HEK293 (cell line): ENCODE measurements around the gene FLNC.

Source experiments
- BCL11B ChIP-seq: fragments of 450-650 bp; formaldehyde crosslinking; IDR thresholded peaks from 2 replicates; pipeline ENCODE4 v1.5.1; 2016; ENCODE audit warnings: low read depth, missing biosample characterization, missing genetic modification characterization
- KLF1 ChIP-seq: fragments of 450-650 bp; formaldehyde crosslinking; IDR thresholded peaks from 2 replicates; pipeline ENCODE4 v1.5.1; 2016; ENCODE audit warnings: missing biosample characterization, missing genetic modification characterization
- KLF16 ChIP-seq: fragments of 450-650 bp; formaldehyde crosslinking; IDR thresholded peaks from 2 replicates; pipeline ENCODE4 v1.5.1; 2017; ENCODE audit warnings: missing biosample characterization, missing genetic modification characterization
- PATZ1 ChIP-seq: fragments of 450-650 bp; formaldehyde crosslinking; IDR thresholded peaks from 2 replicates; pipeline ENCODE4 v1.5.1; 2016; ENCODE audit warnings: missing biosample characterization, missing genetic modification characterization
- YY1 ChIP-seq: fragments of 450-650 bp; formaldehyde crosslinking; IDR thresholded peaks from 2 replicates; pipeline ENCODE4 v1.5.1; 2018; ENCODE audit warnings: missing biosample characterization, missing genetic modification characterization
- ZBTB10 ChIP-seq: fragments of 450-650 bp; formaldehyde crosslinking; IDR thresholded peaks from 2 replicates; pipeline ENCODE4 v1.5.1; 2016; ENCODE audit warnings: missing biosample characterization, missing genetic modification characterization
- ZBTB20 ChIP-seq: fragments of 450-650 bp; formaldehyde crosslinking; IDR thresholded peaks from 2 replicates; pipeline ENCODE4 v1.5.1; 2016; ENCODE audit warnings: missing biosample characterization, missing genetic modification characterization
- ZBTB48 ChIP-seq: fragments of 450-650 bp; formaldehyde crosslinking; IDR thresholded peaks from 2 replicates; pipeline ENCODE4 v1.5.1; 2016; ENCODE audit warnings: missing biosample characterization, missing genetic modification characterization
- ZFP41 ChIP-seq: fragments of 450-650 bp; formaldehyde crosslinking; IDR thresholded peaks from 2 replicates; pipeline ENCODE4 v1.5.1; 2016; ENCODE audit warnings: missing biosample characterization, missing genetic modification characterization, borderline replicate concordance
- ZIC2 ChIP-seq: fragments of 450-650 bp; formaldehyde crosslinking; IDR thresholded peaks from 2 replicates; pipeline ENCODE4 v1.5.1; 2016; ENCODE audit warnings: missing biosample characterization, missing genetic modification characterization
- ZNF112 ChIP-seq: fragments of 450-650 bp; formaldehyde crosslinking; IDR thresholded peaks from 2 replicates; pipeline ENCODE4 v1.5.0; 2017; ENCODE audit warnings: missing biosample characterization, missing genetic modification characterization
- ZNF114 ChIP-seq: fragments of 450-650 bp; formaldehyde crosslinking; IDR thresholded peaks from 2 replicates; pipeline ENCODE4 v1.5.0; 2017; ENCODE audit warnings: missing biosample characterization, missing genetic modification characterization
- ZNF138 ChIP-seq: fragments of 450-650 bp; formaldehyde crosslinking; IDR thresholded peaks from 2 replicates; pipeline ENCODE4 v1.5.1; 2016; ENCODE audit warnings: missing biosample characterization, missing genetic modification characterization, borderline replicate concordance
- ZNF140 ChIP-seq: fragments of 450-650 bp; formaldehyde crosslinking; IDR thresholded peaks from 2 replicates; pipeline ENCODE4 v1.5.1; 2016; ENCODE audit warnings: missing biosample characterization, missing genetic modification characterization
- ZNF146 ChIP-seq: fragments of 450-650 bp; formaldehyde crosslinking; IDR thresholded peaks from 2 replicates; pipeline ENCODE4 v1.5.1; 2016; ENCODE audit warnings: missing biosample characterization, missing genetic modification characterization
- ZNF148 ChIP-seq: fragments of 450-650 bp; formaldehyde crosslinking; IDR thresholded peaks from 2 replicates; pipeline ENCODE4 v1.5.0; 2017; ENCODE audit warnings: missing biosample characterization, missing genetic modification characterization, borderline replicate concordance
- ZNF202 ChIP-seq: fragments of 450-650 bp; formaldehyde crosslinking; IDR thresholded peaks from 2 replicates; pipeline ENCODE4 v1.5.1; 2016; ENCODE audit warnings: missing biosample characterization, missing genetic modification characterization, borderline replicate concordance
- ZNF324 ChIP-seq: fragments of 450-650 bp; formaldehyde crosslinking; IDR thresholded peaks from 2 replicates; pipeline ENCODE4 v1.5.1; 2016; ENCODE audit warnings: missing biosample characterization, missing genetic modification characterization
- ZNF341 ChIP-seq: fragments of 450-650 bp; formaldehyde crosslinking; IDR thresholded peaks from 2 replicates; pipeline ENCODE4; 2016; ENCODE audit warnings: low read depth, missing biosample characterization, missing genetic modification characterization
- ZNF37A ChIP-seq: fragments of 450-650 bp; IDR thresholded peaks from 2 replicates; pipeline ENCODE4 v1.5.1; 2018; ENCODE audit warnings: missing biosample characterization, missing genetic modification characterization
- ZNF391 ChIP-seq: fragments of 450-650 bp; formaldehyde crosslinking; IDR thresholded peaks from 2 replicates; pipeline ENCODE4 v1.5.1; 2016; ENCODE audit warnings: low read depth, missing biosample characterization, missing genetic modification characterization, borderline replicate concordance
- ZNF394 ChIP-seq: fragments of 450-650 bp; formaldehyde crosslinking; IDR thresholded peaks from 2 replicates; pipeline ENCODE4 v1.5.1; 2016; ENCODE audit warnings: missing biosample characterization, missing genetic modification characterization, mild to moderate bottlenecking, moderate library complexity, borderline replicate concordance
- ZNF510 ChIP-seq: fragments of 450-650 bp; formaldehyde crosslinking; IDR thresholded peaks from 2 replicates; pipeline ENCODE4 v1.5.1; 2018; ENCODE audit warnings: mild to moderate bottlenecking, missing genetic modification characterization, missing biosample characterization; ENCODE audit not compliant: insufficient replicate concordance
- ZNF549 ChIP-seq: fragments of 450-650 bp; IDR thresholded peaks from 2 replicates; pipeline ENCODE4 v1.5.1; 2018; ENCODE audit warnings: missing biosample characterization, missing genetic modification characterization, mild to moderate bottlenecking, inconsistent platforms, moderate library complexity
- ZNF645 ChIP-seq: fragments of 450-650 bp; formaldehyde crosslinking; IDR thresholded peaks from 2 replicates; pipeline ENCODE4; 2016; ENCODE audit warnings: missing biosample characterization, missing genetic modification characterization
- ZNF704 ChIP-seq: fragments of 450-650 bp; formaldehyde crosslinking; IDR thresholded peaks from 2 replicates; pipeline ENCODE4 v1.5.1; 2016; ENCODE audit warnings: missing biosample characterization, missing genetic modification characterization
- ZNF76 ChIP-seq: fragments of 450-650 bp; formaldehyde crosslinking; IDR thresholded peaks from 2 replicates; pipeline ENCODE4; 2016; ENCODE audit warnings: low read depth, missing biosample characterization, missing genetic modification characterization, borderline replicate concordance
- ZNF768 ChIP-seq: fragments of 450-650 bp; formaldehyde crosslinking; IDR thresholded peaks from 2 replicates; pipeline ENCODE4 v1.5.1; 2018; ENCODE audit warnings: missing biosample characterization, mild to moderate bottlenecking, missing genetic modification characterization
- ZSCAN30 ChIP-seq: fragments of 450-650 bp; IDR thresholded peaks from 2 replicates; pipeline ENCODE4 v1.5.1; 2018; ENCODE audit warnings: missing biosample characterization, mild to moderate bottlenecking, missing genetic modification characterization, moderate library complexity

The FLNC gene

GRCh38 chr7:128783143-128783861, 46.9 kb upstream of the FLNC start (continued):
- TF ChIP-seq ZBTB10 = peak; percentile 92
- no peak for TF ChIP-seq ZFP41
- TF ChIP-seq ZNF76 (tag by site-specific recombination) = peak; percentile 54; the same call in 1 of the 2 replicates
- TF ChIP-seq ZSCAN30 = peak; percentile 83
- TF ChIP-seq ZNF704 (tag by site-specific recombination) = no peak
- no peak for TF ChIP-seq ZNF510 (tag by site-specific recombination)
- TF ChIP-seq ZNF394 (tag by site-specific recombination) = peak; percentile 67; the same call in 1 of the 2 replicates
- TF ChIP-seq ZNF549 = no peak
- TF ChIP-seq ZNF138 (tag by site-specific recombination) = no peak
- TF ChIP-seq ZNF37A (tag by site-specific recombination) = no peak
- no peak for TF ChIP-seq ZNF114 (tag by site-specific recombination)
- no peak for TF ChIP-seq ZNF768 (tag by site-specific recombination)
- no peak for TF ChIP-seq ZNF645 (tag by site-specific recombination)
- peak; percentile 88 for TF ChIP-seq KLF16 (tag by site-specific recombination)
- TF ChIP-seq ZNF112 (tag by site-specific recombination) = no peak
- peak; percentile 69; the same call in 1 of the 2 replicates for TF ChIP-seq YY1
- TF ChIP-seq ZNF140 (tag by site-specific recombination) = no peak
- peak; percentile 61; the same call in 1 of the 2 replicates for TF ChIP-seq PATZ1 (tag by site-specific recombination)
- TF ChIP-seq ZBTB20 (tag by site-specific recombination) = peak; percentile 28; the same call in 1 of the 2 replicates
- TF ChIP-seq ZIC2 (tag by site-specific recombination) = 0 out of 2 replicates have a peak, but pooled peaks have one; percentile 9
- no peak for TF ChIP-seq ZNF202 (tag by site-specific recombination)
- 0 out of 2 replicates have a peak, but pooled peaks have one; percentile 54 for TF ChIP-seq ZNF148 (tag by site-specific recombination)
- TF ChIP-seq KLF1 (tag by site-specific recombination) = no peak
- peak; percentile 81 for TF ChIP-seq ZNF324
- peak; percentile 95 for TF ChIP-seq ZBTB48 (tag by site-specific recombination)
- TF ChIP-seq ZNF341 (tag by site-specific recombination) = peak; percentile 46
- no peak for TF ChIP-seq ZNF391
- no peak for TF ChIP-seq ZNF146
- no peak for TF ChIP-seq BCL11B (tag by site-specific recombination)
